ENCODE results near the gene ABCC4. TPM values are rescaled to one million over a fixed set of nuclear protein-coding genes. Genes with fewer than 3 reads are reported as not detected.

ABCC4 gene
- polyA plus RNA-seq, 1 donor from 2014 or later, result 2.4 TPM

DNA sequence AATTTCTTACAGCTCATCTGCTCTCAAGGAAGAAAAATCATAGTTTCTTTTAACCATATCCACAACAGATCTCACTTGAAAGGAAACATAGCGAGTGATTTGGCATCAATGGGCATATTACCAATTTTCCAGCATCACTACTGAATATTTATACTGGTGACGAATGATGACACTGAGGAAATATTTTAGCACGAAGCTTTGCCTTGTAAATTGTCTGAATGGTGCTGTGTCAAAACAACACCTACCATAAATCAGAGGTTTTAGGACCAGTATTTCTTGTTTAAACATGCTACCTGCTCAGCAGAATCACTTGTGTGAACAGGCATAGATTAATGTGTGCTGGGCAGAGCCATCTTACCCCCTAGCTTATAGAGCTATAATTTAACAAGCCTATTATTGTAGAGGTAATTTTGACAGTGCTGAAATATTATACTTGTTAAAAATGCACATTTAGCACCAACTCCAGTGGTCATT, 146.8 kb downstream of the ABCC4 start:
- H3K4me2 ChIP-seq (ENCODE audit: low read length), result no peak overlapping the region

More for the DNA sequence above, 146.8 kb downstream of the ABCC4 start:
- Histone ChIP-seq H4K20me1 (ENCODE audit: insufficient read depth) (no peaks in the 10 kb centered on the region), H3K36me3 (ENCODE audit: insufficient read depth, low read length) (no peaks in the 10 kb centered on the region), H3K4me3 (ENCODE audit: low read length) (peak overlapping the region; percentile 21), H3K27me3 (ENCODE audit: insufficient read depth, low read depth, low read length) (no peaks in the 10 kb centered on the region), H3K79me2 (replicated peaks; ENCODE audit: insufficient read depth, low read length) (no peaks in the 10 kb centered on the region), H3K9me3 (ENCODE audit: low read length) (no peaks in the 10 kb centered on the region), H3K27ac (ENCODE audit: low read length) (no peak overlapping the region), H2AFZ (ENCODE audit: low read depth, low read length) (no peak overlapping the region), H3K9me2 (ENCODE audit: insufficient read depth, low read length) (no peaks in the 10 kb centered on the region), H3K9ac (ENCODE audit: low read length) (no peak overlapping the region), H3F3A (ENCODE audit: insufficient read depth, low read length, poor library complexity, severe bottlenecking) (peaks cover 3% of the 10 kb centered on the region)
- TF ChIP-seq POLR2AphosphoS5 (IDR thresholded peaks at IDR 0.05), result no peak
- TF ChIP-seq SMC3 (conservative IDR thresholded peaks at IDR 0.05; ENCODE audit: poor library complexity), result no peak
- no peak for TF ChIP-seq TAF1 (IDR thresholded peaks at IDR 0.05; ENCODE audit: low read depth)
- no peak for TF ChIP-seq EP300 (conservative IDR thresholded peaks at IDR 0.05; ENCODE audit: poor library complexity, severe bottlenecking)
- TF ChIP-seq MXI1 (conservative IDR thresholded peaks at IDR 0.05; ENCODE audit: poor library complexity, severe bottlenecking), result no peak
- TF ChIP-seq EZH2 (IDR thresholded peaks at IDR 0.05; ENCODE audit: borderline replicate concordance, insufficient read depth, low read length, poor library complexity, severe bottlenecking), result no peak
- TF ChIP-seq RAD21 (conservative IDR thresholded peaks at IDR 0.05), result no peak
- no peak for TF ChIP-seq CTCF (IDR thresholded peaks at IDR 0.05; ENCODE audit: poor library complexity, severe bottlenecking)
- TF ChIP-seq REST (IDR thresholded peaks at IDR 0.05; ENCODE audit: borderline replicate concordance), result no peak

Measured in neural cell (in vitro differentiated cells).